GM12874 (cell line): ENCODE results near the gene PRAF2.

Experiments used
- TF ChIP-seq, protein P1 (sequence below): IDR thresholded peaks from 2 replicates; pipeline ENCODE4 v1.5.1; 2011; ENCODE audit warnings: low read depth, mild to moderate bottlenecking, control low read depth, low read length, moderate library complexity; ENCODE audit not compliant: insufficient read depth

PRAF2 gene, protein sequence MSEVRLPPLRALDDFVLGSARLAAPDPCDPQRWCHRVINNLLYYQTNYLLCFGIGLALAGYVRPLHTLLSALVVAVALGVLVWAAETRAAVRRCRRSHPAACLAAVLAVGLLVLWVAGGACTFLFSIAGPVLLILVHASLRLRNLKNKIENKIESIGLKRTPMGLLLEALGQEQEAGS

DNA sequence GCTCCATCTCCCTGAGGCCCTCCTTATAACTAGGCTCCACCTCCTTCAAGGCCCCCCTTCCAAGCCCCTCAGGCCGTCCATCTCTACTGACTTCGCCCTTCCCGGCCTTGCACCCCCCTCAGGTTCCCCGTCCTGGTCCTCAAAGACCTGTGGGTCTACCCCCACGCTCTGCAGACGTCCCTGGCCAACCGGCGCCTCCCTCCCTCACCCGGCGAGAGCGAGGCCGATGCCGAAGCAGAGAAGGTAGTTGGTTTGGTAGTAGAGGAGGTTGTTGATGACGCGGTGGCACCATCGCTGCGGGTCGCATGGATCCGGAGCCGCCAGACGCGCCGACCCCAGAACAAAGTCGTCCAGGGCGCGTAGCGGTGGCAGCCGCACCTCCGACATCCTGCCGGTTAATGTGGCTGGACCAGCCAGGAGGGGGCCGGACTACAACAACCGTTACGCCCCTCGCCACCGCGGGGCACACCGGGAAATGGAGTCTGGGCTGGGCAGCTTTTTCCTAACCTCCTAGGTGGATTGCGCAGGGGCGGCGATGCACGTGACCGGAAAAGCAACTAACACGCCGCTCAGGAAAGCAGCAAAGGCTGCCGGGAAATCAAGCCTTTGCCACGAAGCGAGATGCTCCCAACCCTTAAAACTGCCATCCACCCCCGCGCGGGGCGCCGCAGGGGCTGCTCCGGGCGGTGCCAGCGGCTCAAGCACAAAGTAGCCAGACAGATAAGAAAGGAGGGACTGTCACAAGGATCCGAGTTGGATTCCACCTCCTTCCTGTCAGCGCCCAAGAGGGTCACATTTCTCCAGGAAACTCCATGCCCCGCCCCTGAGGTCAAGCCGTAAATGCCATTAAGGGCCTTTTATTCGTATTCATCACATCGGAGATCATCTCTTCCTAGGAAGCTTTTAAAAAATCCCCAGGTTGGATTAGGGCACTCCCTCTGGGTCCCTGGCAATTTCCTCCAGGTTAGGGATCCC lies at the start of gene PRAF2:
Gene PRAF2 (minus strand): TSS at position 402 of the 975 bp plus-strand sequence. CDS start 15 bp downstream, at position 387.
- TF ChIP-seq, protein P1, sequence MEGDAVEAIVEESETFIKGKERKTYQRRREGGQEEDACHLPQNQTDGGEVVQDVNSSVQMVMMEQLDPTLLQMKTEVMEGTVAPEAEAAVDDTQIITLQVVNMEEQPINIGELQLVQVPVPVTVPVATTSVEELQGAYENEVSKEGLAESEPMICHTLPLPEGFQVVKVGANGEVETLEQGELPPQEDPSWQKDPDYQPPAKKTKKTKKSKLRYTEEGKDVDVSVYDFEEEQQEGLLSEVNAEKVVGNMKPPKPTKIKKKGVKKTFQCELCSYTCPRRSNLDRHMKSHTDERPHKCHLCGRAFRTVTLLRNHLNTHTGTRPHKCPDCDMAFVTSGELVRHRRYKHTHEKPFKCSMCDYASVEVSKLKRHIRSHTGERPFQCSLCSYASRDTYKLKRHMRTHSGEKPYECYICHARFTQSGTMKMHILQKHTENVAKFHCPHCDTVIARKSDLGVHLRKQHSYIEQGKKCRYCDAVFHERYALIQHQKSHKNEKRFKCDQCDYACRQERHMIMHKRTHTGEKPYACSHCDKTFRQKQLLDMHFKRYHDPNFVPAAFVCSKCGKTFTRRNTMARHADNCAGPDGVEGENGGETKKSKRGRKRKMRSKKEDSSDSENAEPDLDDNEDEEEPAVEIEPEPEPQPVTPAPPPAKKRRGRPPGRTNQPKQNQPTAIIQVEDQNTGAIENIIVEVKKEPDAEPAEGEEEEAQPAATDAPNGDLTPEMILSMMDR = no peak

DNA sequence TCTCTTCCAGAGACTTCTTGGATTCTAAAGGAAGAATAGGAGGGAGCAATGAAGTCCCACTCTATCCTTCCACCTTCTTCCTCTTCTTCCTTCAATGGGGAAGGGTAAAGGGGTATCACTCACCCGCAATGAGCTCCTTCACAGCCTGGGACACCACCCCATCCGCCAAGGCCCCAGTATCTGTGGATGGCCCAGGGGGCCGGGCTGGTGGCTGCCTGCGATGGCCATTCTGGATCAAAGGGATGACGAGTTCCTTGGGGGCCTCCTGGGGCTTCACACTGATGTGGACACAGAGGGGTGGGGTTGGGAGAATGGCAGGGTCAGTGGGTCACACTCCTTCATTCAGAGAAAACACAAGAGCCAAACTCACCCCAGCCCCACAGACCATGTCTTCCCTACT lies 48.7 kb upstream of the PRAF2 start:
- TF ChIP-seq, protein P1 = no peak

DNA sequence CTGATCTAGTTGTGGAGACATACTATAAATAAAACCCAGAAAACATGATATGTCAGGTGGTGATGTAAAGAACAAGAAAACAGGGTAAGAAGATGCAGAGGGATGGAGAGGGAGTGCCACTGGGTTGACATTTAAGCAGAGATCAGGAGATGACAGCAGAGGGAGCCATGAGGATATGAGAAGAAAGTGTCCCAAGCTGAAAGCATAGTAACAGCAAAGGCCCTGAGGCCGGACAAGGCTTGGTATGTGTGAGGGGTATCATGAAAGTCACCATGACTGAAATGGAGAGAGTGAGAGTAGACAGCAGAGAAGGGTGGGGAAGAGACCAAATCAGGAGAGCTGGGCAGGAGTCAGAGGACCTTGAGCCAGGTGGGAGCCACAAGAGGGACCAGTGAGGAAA lies 46.3 kb upstream of the PRAF2 start:
- TF ChIP-seq, protein P1 = no peak

DNA sequence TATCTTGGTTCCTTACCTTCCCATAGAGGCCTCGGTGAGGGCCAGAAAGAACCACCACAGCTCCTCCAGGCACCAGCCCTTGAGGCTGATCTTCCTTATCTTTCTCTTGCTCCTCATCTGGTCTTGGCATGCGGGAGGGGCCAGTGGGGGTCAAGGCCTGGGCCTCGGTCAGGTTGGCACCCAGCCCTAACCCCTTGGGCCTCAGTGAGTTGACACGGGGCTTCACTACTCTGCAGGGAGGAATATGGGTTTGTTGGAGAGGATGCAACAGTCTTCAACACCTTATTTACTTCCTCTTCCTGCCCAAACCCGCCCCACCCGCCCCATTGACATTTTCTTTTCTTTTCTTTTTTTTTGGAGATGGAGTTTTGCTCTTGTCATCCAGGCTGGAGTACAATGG lies 43.8 kb upstream of the PRAF2 start:
- TF ChIP-seq, protein P1 = no peak

DNA sequence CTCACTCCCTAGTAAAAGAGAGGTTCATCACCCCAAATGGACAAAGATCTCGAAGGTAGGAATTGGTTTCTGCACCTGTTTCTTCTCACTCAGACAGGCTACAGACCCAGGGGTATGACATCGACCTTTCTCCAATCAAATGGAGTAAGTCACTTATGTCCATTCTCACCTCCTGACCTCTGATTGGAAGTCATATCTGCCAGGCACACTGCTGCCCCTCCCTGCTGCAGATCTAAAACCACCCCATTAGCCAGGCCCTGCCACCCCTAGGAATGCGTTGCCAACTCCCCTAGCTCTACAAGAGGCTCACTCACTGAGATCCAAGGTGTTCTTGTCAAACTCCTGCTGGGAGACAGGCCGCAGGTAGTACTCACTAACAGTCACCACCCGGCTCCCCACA lies 42.9 kb upstream of the PRAF2 start:
- TF ChIP-seq, protein P1 = no peak

DNA sequence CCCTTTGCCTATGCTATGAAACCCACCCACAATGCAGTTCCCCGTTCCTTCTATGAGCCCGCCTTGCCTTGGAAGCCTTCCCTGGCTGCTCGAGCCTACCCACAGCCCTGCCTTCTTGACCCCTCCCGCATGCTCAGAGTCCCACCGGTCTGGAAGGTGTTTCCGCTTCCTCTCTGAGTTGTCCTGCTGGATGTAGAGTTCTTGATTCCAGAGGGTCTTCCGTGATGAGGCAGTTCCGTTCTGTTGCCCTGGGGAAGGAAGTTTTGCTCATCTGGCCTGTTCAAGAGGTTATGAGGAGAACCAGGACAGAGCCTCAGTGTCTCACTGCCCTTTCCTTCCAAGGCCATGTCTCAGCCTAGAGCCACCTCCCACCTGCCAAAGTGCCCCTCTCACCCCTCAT lies 42.3 kb upstream of the PRAF2 start:
- TF ChIP-seq, protein P1 = no peak

DNA sequence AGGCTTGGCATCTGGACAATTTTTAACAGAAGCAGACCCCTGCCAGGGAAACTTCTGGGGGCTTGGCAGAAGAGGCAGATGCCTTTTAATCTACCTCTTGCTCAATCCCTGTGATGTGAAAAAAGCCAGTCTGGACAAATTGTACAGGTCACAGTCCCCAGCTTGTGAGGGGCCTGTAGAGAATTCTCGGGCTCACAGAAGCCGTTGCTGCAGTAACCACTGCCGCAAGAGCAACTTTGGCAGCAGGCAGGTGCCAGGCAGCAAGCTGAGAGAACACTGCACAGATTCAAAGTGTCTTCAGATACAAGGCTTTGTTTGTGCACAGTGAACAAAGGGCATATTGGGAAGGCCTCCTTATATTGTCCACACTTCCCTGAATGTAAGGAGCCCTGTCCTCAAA lies 38.0 kb upstream of the PRAF2 start:
- TF ChIP-seq, protein P1 = no peak
